ENCODE results near the gene TCF12.

DNA sequence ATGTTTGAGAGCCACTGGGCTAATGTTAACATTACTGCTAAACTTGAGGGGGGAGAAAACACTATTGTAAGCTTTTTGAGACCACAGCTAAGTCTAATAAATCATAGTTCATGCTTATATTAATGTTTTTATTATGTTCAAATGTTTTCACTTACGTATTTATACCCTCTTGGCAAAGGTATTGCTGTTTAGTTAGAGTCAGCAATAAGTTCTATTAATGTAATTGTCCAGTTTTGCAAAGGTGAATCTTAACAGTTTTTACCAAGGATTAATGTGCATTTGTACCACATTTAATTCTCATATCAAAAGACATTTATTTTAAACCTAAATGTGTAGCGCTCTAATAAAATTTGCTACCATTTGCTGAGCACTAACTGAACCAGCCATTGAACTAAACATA lies 251.2 kb downstream of the TCF12 start:
- TF ChIP-seq, protein P1, sequence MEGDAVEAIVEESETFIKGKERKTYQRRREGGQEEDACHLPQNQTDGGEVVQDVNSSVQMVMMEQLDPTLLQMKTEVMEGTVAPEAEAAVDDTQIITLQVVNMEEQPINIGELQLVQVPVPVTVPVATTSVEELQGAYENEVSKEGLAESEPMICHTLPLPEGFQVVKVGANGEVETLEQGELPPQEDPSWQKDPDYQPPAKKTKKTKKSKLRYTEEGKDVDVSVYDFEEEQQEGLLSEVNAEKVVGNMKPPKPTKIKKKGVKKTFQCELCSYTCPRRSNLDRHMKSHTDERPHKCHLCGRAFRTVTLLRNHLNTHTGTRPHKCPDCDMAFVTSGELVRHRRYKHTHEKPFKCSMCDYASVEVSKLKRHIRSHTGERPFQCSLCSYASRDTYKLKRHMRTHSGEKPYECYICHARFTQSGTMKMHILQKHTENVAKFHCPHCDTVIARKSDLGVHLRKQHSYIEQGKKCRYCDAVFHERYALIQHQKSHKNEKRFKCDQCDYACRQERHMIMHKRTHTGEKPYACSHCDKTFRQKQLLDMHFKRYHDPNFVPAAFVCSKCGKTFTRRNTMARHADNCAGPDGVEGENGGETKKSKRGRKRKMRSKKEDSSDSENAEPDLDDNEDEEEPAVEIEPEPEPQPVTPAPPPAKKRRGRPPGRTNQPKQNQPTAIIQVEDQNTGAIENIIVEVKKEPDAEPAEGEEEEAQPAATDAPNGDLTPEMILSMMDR (IDR thresholded peaks at IDR 0.05) = no peak
- no peak for TF ChIP-seq POLR2A (IDR thresholded peaks at IDR 0.05)
